Measurements from ENCODE around the gene SERTAD3. TPM values are rescaled to one million over a fixed set of nuclear protein-coding genes. Genes with fewer than 3 reads are reported as not detected.

SERTAD3 gene
- polyA plus RNA-seq, 1 of the 3 experiments (the other 2 are of a cell fraction), result 11.3 TPM

DNA sequence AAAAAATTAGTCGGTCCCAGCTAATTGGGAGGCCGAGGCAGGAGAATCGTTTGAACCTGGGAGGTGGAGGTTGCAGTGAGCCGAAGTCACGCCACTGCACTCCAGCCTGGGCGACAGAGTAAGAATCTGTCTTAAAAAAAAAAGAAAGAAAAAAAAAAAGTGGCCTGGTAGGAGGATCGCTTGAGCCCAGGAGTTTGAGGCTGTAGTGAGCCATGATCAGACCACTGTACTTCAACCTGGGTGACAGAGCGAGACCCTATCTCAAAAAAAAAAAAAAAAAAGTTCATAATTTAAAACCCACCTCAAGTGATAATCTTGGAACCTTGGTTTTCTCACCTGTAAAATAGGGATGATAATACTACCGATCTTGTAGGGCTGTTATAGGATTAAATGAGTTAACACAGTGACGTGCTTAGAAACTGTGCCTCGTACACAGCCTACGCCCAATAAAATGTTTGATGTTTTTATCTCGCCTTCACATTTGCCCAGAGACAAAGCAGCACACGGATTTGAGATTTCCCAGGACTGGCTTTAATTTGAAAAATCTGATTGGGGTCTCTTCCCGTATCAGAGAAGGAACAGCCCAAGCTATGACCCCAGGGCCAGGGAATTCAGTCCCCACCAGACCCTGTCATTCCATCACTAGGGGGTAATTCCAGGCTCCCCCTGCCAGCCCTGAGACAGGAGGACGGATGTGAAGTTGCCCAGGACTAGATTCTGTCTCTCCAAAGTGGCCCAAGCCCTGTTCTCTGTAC, 22.0 kb downstream of the SERTAD3 start (continued):
- no peak for TF ChIP-seq FOSL2 (IDR thresholded peaks at IDR 0.05; ENCODE audit: borderline replicate concordance, low read depth)

DNA sequence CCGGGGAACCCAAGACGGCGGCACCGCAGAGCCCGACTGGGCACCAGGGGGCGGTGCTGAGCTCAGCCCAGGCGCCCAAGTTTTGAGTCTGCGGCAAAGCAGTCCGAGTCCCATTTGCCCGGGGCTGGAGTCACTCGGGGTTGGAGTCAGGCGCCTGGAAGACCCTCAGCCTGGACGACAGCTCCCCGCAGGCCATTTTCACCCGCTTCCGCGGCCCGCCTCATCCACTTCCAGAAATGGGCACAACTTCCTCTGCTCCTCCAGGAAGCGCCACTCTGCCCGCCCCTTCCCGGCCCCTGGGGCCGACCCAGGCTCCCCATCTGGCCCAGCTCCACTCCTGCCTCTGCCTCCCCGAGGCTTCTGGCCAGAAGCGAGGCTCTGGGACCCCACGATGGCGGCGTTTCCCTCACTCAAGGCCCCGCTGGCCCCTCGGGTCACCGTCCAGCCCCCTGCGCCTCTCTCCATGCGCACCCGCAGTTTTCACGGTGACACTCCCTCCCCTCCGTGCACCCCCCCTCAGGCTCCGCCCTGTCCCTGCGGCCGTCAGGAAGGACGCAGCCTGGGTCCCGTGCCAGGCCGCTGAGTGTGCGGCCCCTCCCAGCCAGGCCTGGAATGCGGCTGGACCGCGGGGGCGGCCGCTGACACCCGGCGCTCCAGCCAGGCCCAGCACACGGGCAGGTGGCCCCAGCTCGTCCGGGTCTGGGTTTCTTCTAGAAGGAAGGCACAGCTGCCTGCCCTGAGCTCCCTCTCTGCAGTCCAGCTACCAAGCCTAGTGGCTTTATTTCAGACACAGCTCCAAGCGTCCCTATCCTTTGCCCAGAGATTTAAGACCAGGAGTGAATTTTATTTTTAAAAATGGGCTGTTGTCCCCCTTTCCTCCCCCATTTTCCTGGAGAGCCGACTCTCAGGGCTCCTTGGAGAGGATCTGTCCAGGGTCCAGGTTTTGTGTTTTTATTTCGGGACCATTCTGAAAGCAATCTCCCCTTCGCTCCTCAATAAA, 23.1 kb downstream of the SERTAD3 start:
- ChIA-PET CTCF (interaction anchor here (0.6 to 2.6 kb wide), 30 partner anchors 9 to 843 kb away, joined by 3 to 27 read pairs (median 4); partner anchors contain the start of genes BLVRB, C19orf47, PLD3 and PRX), POLR2A (interaction anchor here (0.6 to 1.9 kb wide), 8 partner anchors 9 to 231 kb away, joined by 3 to 17 read pairs (median 4); partner anchors contain the start of genes BLVRB and SERTAD3)
- TF ChIP-seq PBX3 (IDR thresholded peaks at IDR 0.05) (no peak), FOXJ3 (CRISPR knock-in tag; IDR thresholded peaks at IDR 0.05) (peak; percentile 19; the same call in 1 of the 2 replicates), EP300 (IDR thresholded peaks at IDR 0.05; ENCODE audit: borderline replicate concordance in 1 of 2, low read depth in 1 of 2, low read length in 1 of 2) (peak in 1 of 2 experiments; percentile 48; a peak in 1 of 4 replicates), TCF12 (IDR thresholded peaks at IDR 0.05) (peak; percentile 71), RCOR1 (IDR thresholded peaks at IDR 0.05; ENCODE audit: low read length) (0 out of 2 replicates have a peak, but pooled peaks have one; percentile 31), JUND (IDR thresholded peaks at IDR 0.05) (no peak), RFX5 (IDR thresholded peaks at IDR 0.05; ENCODE audit: low read length) (no peak), FOSL2 (IDR thresholded peaks at IDR 0.05; ENCODE audit: borderline replicate concordance, low read depth) (peak; percentile 29; the same call in 1 of the 2 replicates), FOXM1 (IDR thresholded peaks at IDR 0.05; ENCODE audit: low read depth) (peak; percentile 17; the same call in 1 of the 2 replicates), MEF2A (IDR thresholded peaks at IDR 0.05; ENCODE audit: borderline replicate concordance, low read depth) (no peak), TEAD4 (IDR thresholded peaks at IDR 0.05; ENCODE audit: borderline replicate concordance, insufficient read depth) (peak; percentile 93), MAX (IDR thresholded peaks at IDR 0.05; ENCODE audit: low read depth) (peak; percentile 76)
- TF ChIP-seq, protein P1, sequence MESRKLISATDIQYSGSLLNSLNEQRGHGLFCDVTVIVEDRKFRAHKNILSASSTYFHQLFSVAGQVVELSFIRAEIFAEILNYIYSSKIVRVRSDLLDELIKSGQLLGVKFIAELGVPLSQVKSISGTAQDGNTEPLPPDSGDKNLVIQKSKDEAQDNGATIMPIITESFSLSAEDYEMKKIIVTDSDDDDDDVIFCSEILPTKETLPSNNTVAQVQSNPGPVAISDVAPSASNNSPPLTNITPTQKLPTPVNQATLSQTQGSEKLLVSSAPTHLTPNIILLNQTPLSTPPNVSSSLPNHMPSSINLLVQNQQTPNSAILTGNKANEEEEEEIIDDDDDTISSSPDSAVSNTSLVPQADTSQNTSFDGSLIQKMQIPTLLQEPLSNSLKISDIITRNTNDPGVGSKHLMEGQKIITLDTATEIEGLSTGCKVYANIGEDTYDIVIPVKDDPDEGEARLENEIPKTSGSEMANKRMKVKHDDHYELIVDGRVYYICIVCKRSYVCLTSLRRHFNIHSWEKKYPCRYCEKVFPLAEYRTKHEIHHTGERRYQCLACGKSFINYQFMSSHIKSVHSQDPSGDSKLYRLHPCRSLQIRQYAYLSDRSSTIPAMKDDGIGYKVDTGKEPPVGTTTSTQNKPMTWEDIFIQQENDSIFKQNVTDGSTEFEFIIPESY (IDR thresholded peaks at IDR 0.05; ENCODE audit: borderline replicate concordance, low read depth), result no peak
- TF ChIP-seq, protein P2, sequence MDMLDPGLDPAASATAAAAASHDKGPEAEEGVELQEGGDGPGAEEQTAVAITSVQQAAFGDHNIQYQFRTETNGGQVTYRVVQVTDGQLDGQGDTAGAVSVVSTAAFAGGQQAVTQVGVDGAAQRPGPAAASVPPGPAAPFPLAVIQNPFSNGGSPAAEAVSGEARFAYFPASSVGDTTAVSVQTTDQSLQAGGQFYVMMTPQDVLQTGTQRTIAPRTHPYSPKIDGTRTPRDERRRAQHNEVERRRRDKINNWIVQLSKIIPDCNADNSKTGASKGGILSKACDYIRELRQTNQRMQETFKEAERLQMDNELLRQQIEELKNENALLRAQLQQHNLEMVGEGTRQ (IDR thresholded peaks at IDR 0.05; ENCODE audit: borderline replicate concordance, low read depth, low read length), result no peak
- TF ChIP-seq, protein P3, sequence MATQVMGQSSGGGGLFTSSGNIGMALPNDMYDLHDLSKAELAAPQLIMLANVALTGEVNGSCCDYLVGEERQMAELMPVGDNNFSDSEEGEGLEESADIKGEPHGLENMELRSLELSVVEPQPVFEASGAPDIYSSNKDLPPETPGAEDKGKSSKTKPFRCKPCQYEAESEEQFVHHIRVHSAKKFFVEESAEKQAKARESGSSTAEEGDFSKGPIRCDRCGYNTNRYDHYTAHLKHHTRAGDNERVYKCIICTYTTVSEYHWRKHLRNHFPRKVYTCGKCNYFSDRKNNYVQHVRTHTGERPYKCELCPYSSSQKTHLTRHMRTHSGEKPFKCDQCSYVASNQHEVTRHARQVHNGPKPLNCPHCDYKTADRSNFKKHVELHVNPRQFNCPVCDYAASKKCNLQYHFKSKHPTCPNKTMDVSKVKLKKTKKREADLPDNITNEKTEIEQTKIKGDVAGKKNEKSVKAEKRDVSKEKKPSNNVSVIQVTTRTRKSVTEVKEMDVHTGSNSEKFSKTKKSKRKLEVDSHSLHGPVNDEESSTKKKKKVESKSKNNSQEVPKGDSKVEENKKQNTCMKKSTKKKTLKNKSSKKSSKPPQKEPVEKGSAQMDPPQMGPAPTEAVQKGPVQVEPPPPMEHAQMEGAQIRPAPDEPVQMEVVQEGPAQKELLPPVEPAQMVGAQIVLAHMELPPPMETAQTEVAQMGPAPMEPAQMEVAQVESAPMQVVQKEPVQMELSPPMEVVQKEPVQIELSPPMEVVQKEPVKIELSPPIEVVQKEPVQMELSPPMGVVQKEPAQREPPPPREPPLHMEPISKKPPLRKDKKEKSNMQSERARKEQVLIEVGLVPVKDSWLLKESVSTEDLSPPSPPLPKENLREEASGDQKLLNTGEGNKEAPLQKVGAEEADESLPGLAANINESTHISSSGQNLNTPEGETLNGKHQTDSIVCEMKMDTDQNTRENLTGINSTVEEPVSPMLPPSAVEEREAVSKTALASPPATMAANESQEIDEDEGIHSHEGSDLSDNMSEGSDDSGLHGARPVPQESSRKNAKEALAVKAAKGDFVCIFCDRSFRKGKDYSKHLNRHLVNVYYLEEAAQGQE (IDR thresholded peaks at IDR 0.05; ENCODE audit: low read depth, low read length), result no peak
- TF ChIP-seq, protein P4, sequence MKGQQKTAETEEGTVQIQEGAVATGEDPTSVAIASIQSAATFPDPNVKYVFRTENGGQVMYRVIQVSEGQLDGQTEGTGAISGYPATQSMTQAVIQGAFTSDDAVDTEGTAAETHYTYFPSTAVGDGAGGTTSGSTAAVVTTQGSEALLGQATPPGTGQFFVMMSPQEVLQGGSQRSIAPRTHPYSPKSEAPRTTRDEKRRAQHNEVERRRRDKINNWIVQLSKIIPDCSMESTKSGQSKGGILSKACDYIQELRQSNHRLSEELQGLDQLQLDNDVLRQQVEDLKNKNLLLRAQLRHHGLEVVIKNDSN (IDR thresholded peaks at IDR 0.05; ENCODE audit: borderline replicate concordance, low read depth), result no peak; the same call in 1 of the 2 replicates

More for the DNA sequence above, 23.1 kb downstream of the SERTAD3 start:
- Histone ChIP-seq H3F3A (replicated peaks; ENCODE audit: insufficient read depth) (peaks cover 37% of the 10 kb centered on the region), H3K4me1 (ENCODE audit: control insufficient read depth in 1 of 2, insufficient read depth in 2 of 2, low read depth in 1 of 2, low read length in 1 of 2) (peaks cover 6 to 17% of the 10 kb centered on the region in 2 experiments; a peak in 3 of 4 replicates), H3K36me3 (replicated peaks in 1 of 2; ENCODE audit: control insufficient read depth in 1 of 2, insufficient read depth in 2 of 2, low read length in 1 of 2) (peaks cover 7 to 15% of the 10 kb centered on the region in 2 experiments), H2AFZ (ENCODE audit: low read depth) (peak overlapping the region; percentile 72; the same call in 1 of the 2 replicates), H3K9me2 (no peaks in the 10 kb centered on the region), H3K4me3 (ENCODE audit: low read depth in 2 of 2, low read length in 1 of 2) (peak overlapping the region; percentile 52 to 67), H3K4me2 (peak overlapping the region; percentile 87), H3K79me2 (ENCODE audit: insufficient read depth) (peaks cover 36% of the 10 kb centered on the region), H3K9me3 (no peaks in the 10 kb centered on the region), H3K9ac (peak overlapping the region; percentile 82), H3K27me3 (ENCODE audit: insufficient read depth) (no peaks in the 10 kb centered on the region), H4K20me1 (ENCODE audit: insufficient read depth) (no peaks in the 10 kb centered on the region), H3K27ac (ENCODE audit: low read depth in 2 of 2, low read length in 1 of 2) (peak overlapping the region; percentile 92 to 97)
- peak; percentile 91 for DNase-seq
- 12% methylated on average over 19 of the region's 56 CpGs for WGBS (ENCODE audit: low lambda C conversion rate)

Data from SK-N-SH (cell line).